Adrenal gland (tissue), 12 donors: Measurements from ENCODE around the gene JADE2. TPM values are rescaled to one million over a fixed set of nuclear protein-coding genes. Genes with fewer than 3 reads are reported as not detected.
A peak's percentile ranks its signal among the peaks of the same experiment; 100 is the strongest.

Source experiments
- DNase-seq, 7 donors: peaks; one replicate each; pipeline ENCODE4 v3.0.0-alpha.2; 2019 to 2020
- H3K27ac ChIP-seq, 5 donors: fragments of 200-600 bp; sonication (generic) in 4 of 5; 1 replicate in 3 of 5; 2 replicates in 2 of 5; pipeline versions ENCODE4 v1.5.1 to v1.8.0; 2016 to 2020; ENCODE audit warnings: mild to moderate bottlenecking in 1 of 5
- H3K27me3 ChIP-seq: fragments of 200-600 bp; 2 replicates; pipeline ENCODE4 v1.8.0; 2021
- H3K36me3 ChIP-seq, 2 donors: fragments of 200-600 bp; replicated peaks in 1 of 2; 1 replicate in 1 of 2; 2 replicates in 1 of 2; pipeline versions ENCODE4 v1.5.1 to v1.8.0; 2018 to 2022
- H3K4me1 ChIP-seq, 2 donors: fragments of 200-600 bp; replicated peaks in 1 of 2; 1 replicate in 1 of 2; 2 replicates in 1 of 2; pipeline versions ENCODE4 v1.5.1 to v1.8.0; 2018 to 2021
- H3K4me3 ChIP-seq, 4 donors: fragments of 200-600 bp; sonication (generic) in 3 of 4; one replicate each; pipeline ENCODE4 v1.5.1; 2016 to 2018
- H3K9me3 ChIP-seq, 3 donors: fragments of 200-600 bp; sonication (generic) in 1 of 3; replicated peaks in 1 of 3; 1 replicate in 2 of 3; 2 replicates in 1 of 3; pipeline versions ENCODE4 v1.5.1 to v1.8.0; 2016 to 2021
- CTCF ChIP-seq, 6 experiments: fragments of 450-650 bp in 4 of 6; fragments of 200-600 bp in 2 of 6; sonication (generic) in 1 of 6; IDR thresholded peaks; 1 replicate in 5 of 6; 2 replicates in 1 of 6; pipeline versions ENCODE4 v1.5.1 to v1.8.0; 2016 to 2021; ENCODE audit warnings: antibody characterized with exemption in 6 of 6, mild to moderate bottlenecking in 2 of 6, moderate library complexity in 1 of 6
- POLR2A ChIP-seq, 2 donors: fragments of 450-650 bp; IDR thresholded peaks; one replicate each; pipeline ENCODE4 v1.6.1; 2017; ENCODE audit warnings: antibody characterized with exemption in 2 of 2, mild to moderate bottlenecking in 2 of 2, moderate library complexity in 1 of 2
- WGBS, 4 donors: extraction: QIAGEN DNeasy Blood & Tissue Kit in 2 of 4; methylation state at CpG; one replicate each; pipeline versions ENCODE4 v1.1.5 to v1.1.7; 2013 to 2017; 5-methylcytosine and 5-hydroxymethylcytosine counted together
- intact Hi-C, 2 donors: fragments of 100-400 bp; cut with DNase I; formaldehyde crosslinking; loops; one replicate each; pipeline versions ENCODE4 v1.14.1 to v1.15.0; 2022 to 2023
- polyA plus RNA-seq, 3 donors: library from polyadenylated mRNA; stranded (reverse); fragments of 200-250 nt in 2 of 3; fragments of 350-450 nt in 1 of 3; fragmentation: Illumina TruSeq in 1 of 3; extraction: RNeasy Lipid Tissue Mini Kit (QIAGEN cat#74804) in 1 of 3; gene quantifications; one replicate each; pipeline ENCODE4 v1.2.3, GENCODE V29; 2013 to 2014
- total RNA-seq, 9 donors: library from RNA; depleted of rRNA in 4 of 9; stranded (reverse); fragments of >200 nt in 4 of 9; fragments of 120-200 nt in 1 of 9; fragmentation: NEBNext Ultra II Directional in 1 of 9; extraction: Animal tissue kit (Norgen Biotek cat#: 25700) in 1 of 9; gene quantifications; one replicate each; pipeline versions ENCODE4 v1.1.0 to v1.2.4, GENCODE V29; 2013 to 2023
- donor health status: healthy with polysubstance abuse.
- donor health status: Bipolar disorder and iron deficiency.
- donor health status: DM: yes; HTN: yes; CAD: no.
- donor health status: DM: no; HTN: no; CAD: no.
- donor health status: DM: no; HTN: no; CAD: no.
- donor health status: DM: yes; HTN: yes; CAD: no.

Gene JADE2
- total and polyA plus RNA-seq, 12 donors, result 7.9 to 180 (median 70.2) TPM

GRCh38 chr5:134566741-134567221 lies 41.3 kb downstream of the JADE2 start:
- peaks cover 0 to 70% of the 10 kb centered on the region in 2 donors for H3K36me3 ChIP-seq
- 83 to 91% (median 87%) methylated on average over 10 to 13 of the region's 13 CpGs for WGBS, 4 donors
- H3K4me1 ChIP-seq, result peaks cover 44 to 58% of the 10 kb centered on the region in 2 donors
- H3K27me3 ChIP-seq, result no peaks in the 10 kb centered on the region
- H3K4me3 ChIP-seq, result no peak overlapping the region
- TF ChIP-seq CTCF (IDR thresholded peaks at IDR 0.05), result no peak
- peak overlapping the region in 3 of 5 donors; percentile 42 to 93 (median 93) for H3K27ac ChIP-seq
- no peaks in the 10 kb centered on the region for H3K9me3 ChIP-seq
- peak in 2 of 7 donors; percentile 22 to 54 for DNase-seq
- intact Hi-C loops, result loop anchor here in 1 of 2 donors (5.0 kb wide), 1 partner anchor 39 kb away; the partner anchor contains the start of gene JADE2

GRCh38 chr5:134567641-134568336 lies 42.3 kb downstream of the JADE2 start:
- no peaks in the 10 kb centered on the region for H3K9me3 ChIP-seq
- intact Hi-C loops, result loop anchor here in 1 of 2 donors (5.0 kb wide), 1 partner anchor 40 kb away; the partner anchor contains the start of gene JADE2
- peaks cover 35 to 52% of the 10 kb centered on the region in 2 donors for H3K4me1 ChIP-seq
- TF ChIP-seq POLR2A (IDR thresholded peaks at IDR 0.05), result no peak
- TF ChIP-seq CTCF (IDR thresholded peaks at IDR 0.05), result no peak
- peaks cover 0 to 70% of the 10 kb centered on the region in 2 donors for H3K36me3 ChIP-seq
- H3K4me3 ChIP-seq, result no peak overlapping the region
- no peaks in the 10 kb centered on the region for H3K27me3 ChIP-seq
- peak in 6 of 7 donors; percentile 66 to 85 (median 79) for DNase-seq
- peak overlapping the region; percentile 57 to 93 (median 76) for H3K27ac ChIP-seq
- 18 to 61% (median 36%) methylated on average over 5 to 7 of the region's 7 CpGs for WGBS, 4 donors

- no peak for TF ChIP-seq POLR2A (IDR thresholded peaks at IDR 0.05)
- no peak for TF ChIP-seq CTCF (IDR thresholded peaks at IDR 0.05)
- peak overlapping the region; percentile 57 to 93 (median 76) for H3K27ac ChIP-seq
- no peaks in the 10 kb centered on the region for H3K9me3 ChIP-seq
- no peak for DNase-seq
- H3K4me1 ChIP-seq, result peaks cover 35 to 51% of the 10 kb centered on the region in 2 donors
- 37 to 76% (median 70%) methylated on average over 3 to 5 of the region's 5 CpGs for WGBS, 4 donors
- no peak overlapping the region for H3K4me3 ChIP-seq
- intact Hi-C loops, result loop anchor here in 1 of 2 donors (5.0 kb wide), 1 partner anchor 41 kb away; the partner anchor contains the start of gene JADE2
- H3K27me3 ChIP-seq, result no peaks in the 10 kb centered on the region
- peaks cover 0 to 70% of the 10 kb centered on the region in 2 donors for H3K36me3 ChIP-seq
Measured at GRCh38 chr5:134568337-134568700, 42.8 kb downstream of the JADE2 start.
